Natural killer cell (primary cell): ENCODE results near the gene RDX. TPM values are rescaled to one million over a fixed set of nuclear protein-coding genes. Genes with fewer than 3 reads are reported as not detected.

ENCODE experiments used
- ATAC-seq, 3 donors: fragments of 150-1000 bp in 2 of 3; fragments of 200-7000 bp in 1 of 3; cut with Tn5 transposase; 1 replicate in 1 of 3; 2 replicates in 2 of 3; pipeline ENCODE4 v1.10.0; 2021; ENCODE audit warnings: mild to moderate bottlenecking in 2 of 3, moderate library complexity in 2 of 3
- DNase-seq, 2 donors: peaks; one replicate each; pipeline versions ENCODE4 v3.0.0 to v3.0.0-alpha.2; 2013 to 2021; ENCODE audit warnings: mixed read lengths in 1 of 2
- H3K27ac ChIP-seq: one replicate; pipeline ENCODE4 v1.5.1; 2013; ENCODE audit warnings: mild to moderate bottlenecking, low read length
- H3K27me3 ChIP-seq: one replicate; pipeline ENCODE4 v1.6.1; 2013; ENCODE audit warnings: low read length; ENCODE audit not compliant: control insufficient read depth, insufficient read depth
- H3K36me3 ChIP-seq: one replicate; pipeline ENCODE4 v1.6.1; 2013; ENCODE audit warnings: low read length; ENCODE audit not compliant: control insufficient read depth, insufficient read depth
- H3K4me1 ChIP-seq: one replicate; pipeline ENCODE4 v1.6.1; 2013; ENCODE audit warnings: low read length; ENCODE audit not compliant: control insufficient read depth, insufficient read depth
- H3K4me3 ChIP-seq: one replicate; pipeline ENCODE4 v1.5.1; 2013; ENCODE audit warnings: low read length
- H3K9me3 ChIP-seq: one replicate; pipeline ENCODE4 v1.6.1; 2013; ENCODE audit warnings: low read length; ENCODE audit not compliant: control insufficient read depth, insufficient read depth
- H3K27ac Mint-ChIP-seq, 2 donors: one replicate each; pipeline ENCODE4 v1.8.0; 2022; ENCODE audit warnings: mild to moderate bottlenecking in 2 of 2, mixed read lengths in 2 of 2, moderate library complexity in 1 of 2
- H3K27me3 Mint-ChIP-seq, 2 donors: one replicate each; pipeline ENCODE4 v1.8.0; 2022; ENCODE audit warnings: low read depth in 2 of 2, mixed read lengths in 2 of 2
- H3K36me3 Mint-ChIP-seq: one replicate; pipeline ENCODE4 v1.8.0; 2022; ENCODE audit warnings: mixed read lengths
- H3K4me1 Mint-ChIP-seq, 2 donors: one replicate each; pipeline ENCODE4 v1.8.0; 2022; ENCODE audit warnings: mixed read lengths in 2 of 2
- H3K4me3 Mint-ChIP-seq: one replicate; pipeline ENCODE4 v1.8.0; 2022; ENCODE audit warnings: mild to moderate bottlenecking, moderate library complexity, mixed read lengths
- H3K9me3 Mint-ChIP-seq, 2 donors: one replicate each; pipeline ENCODE4 v1.8.0; 2022; ENCODE audit warnings: mixed read lengths in 2 of 2
- WGBS: methylation state at CpG from one replicate; pipeline ENCODE4 v1.1.7; 2013; ENCODE audit warnings: missing lambda C conversion rate; ENCODE audit not compliant: insufficient coverage; 5-methylcytosine and 5-hydroxymethylcytosine counted together
- intact Hi-C: fragments of 100-400 bp; cut with micrococcal nuclease; formaldehyde crosslinking; loops from one replicate; pipeline ENCODE4 v1.14.2; 2022
- total RNA-seq, 4 donors: library from RNA; stranded (reverse); fragments of 120-200 nt in 1 of 4; gene quantifications; one replicate each; pipeline versions ENCODE4 v1.2.3 to v1.2.4, GENCODE V29; 2013 to 2022
- TF ChIP-seq, protein P1 (sequence below): fragments of 200-600 bp; IDR thresholded peaks from one replicate; pipeline ENCODE4 v1.8.0; 2022; ENCODE audit warnings: antibody characterized with exemption

The RDX gene
- total RNA-seq, 3 donors from 2014 or later (not counting 1 experiment from before 2014, with no cell fraction given): 22.6 to 31.1 (median 25.9) TPM

DNA sequence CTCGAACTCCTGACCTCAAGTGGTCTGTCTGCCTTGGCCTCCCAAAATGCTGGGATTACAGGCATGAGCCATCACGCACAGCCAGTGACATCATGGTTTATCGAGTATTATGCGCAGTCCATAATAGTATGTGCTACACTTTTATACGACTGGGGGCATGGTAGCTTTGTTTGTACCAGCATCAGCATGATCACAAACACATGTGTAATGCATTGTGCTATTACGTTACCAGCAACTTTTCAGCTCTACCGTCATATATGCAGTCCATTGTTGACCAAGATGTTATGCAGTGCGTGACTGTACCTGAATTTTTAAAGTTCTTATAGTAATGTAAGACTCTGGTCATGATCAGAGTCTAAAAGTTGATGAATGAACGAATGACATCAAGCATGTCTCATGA, 135.4 kb downstream of the RDX start:
- Mint-ChIP-seq H3K4me1 (no peaks in the 10 kb centered on the region), H3K36me3 (no peaks in the 10 kb centered on the region), H3K27ac (no peak overlapping the region), H3K27me3 (peaks cover 0 to 7% of the 10 kb centered on the region in 2 donors), H3K9me3 (no peaks in the 10 kb centered on the region), H3K4me3 (no peak overlapping the region)
- Histone ChIP-seq H3K27me3 (no peaks in the 10 kb centered on the region), H3K4me3 (no peak overlapping the region), H3K27ac (no peak overlapping the region), H3K9me3 (no peaks in the 10 kb centered on the region), H3K4me1 (no peaks in the 10 kb centered on the region), H3K36me3 (no peaks in the 10 kb centered on the region)
- no peak for DNase-seq
- intact Hi-C loops: no loop called here
- 94% methylated on average over 9 of the region's 9 CpGs for WGBS
- no peak for ATAC-seq
- TF ChIP-seq, protein P1, sequence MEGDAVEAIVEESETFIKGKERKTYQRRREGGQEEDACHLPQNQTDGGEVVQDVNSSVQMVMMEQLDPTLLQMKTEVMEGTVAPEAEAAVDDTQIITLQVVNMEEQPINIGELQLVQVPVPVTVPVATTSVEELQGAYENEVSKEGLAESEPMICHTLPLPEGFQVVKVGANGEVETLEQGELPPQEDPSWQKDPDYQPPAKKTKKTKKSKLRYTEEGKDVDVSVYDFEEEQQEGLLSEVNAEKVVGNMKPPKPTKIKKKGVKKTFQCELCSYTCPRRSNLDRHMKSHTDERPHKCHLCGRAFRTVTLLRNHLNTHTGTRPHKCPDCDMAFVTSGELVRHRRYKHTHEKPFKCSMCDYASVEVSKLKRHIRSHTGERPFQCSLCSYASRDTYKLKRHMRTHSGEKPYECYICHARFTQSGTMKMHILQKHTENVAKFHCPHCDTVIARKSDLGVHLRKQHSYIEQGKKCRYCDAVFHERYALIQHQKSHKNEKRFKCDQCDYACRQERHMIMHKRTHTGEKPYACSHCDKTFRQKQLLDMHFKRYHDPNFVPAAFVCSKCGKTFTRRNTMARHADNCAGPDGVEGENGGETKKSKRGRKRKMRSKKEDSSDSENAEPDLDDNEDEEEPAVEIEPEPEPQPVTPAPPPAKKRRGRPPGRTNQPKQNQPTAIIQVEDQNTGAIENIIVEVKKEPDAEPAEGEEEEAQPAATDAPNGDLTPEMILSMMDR: no peak

DNA sequence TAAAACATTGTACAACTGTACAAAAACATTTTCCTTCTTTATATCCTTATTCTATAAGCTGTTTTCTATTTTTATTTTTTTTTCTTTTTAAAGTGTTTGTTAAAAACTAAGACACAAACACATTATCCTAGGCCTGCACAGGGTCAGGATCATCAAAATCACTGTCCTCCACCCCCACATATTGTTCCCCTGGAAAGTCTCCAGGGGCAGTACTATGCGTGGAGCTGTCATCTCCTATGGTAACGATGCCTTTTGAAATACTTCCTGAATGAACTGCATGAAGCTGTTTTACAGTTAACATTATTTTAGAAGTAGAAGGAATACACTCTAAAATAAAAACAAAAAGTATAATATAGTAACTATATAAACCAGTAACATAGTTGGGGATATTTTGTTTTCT, 136.0 kb downstream of the RDX start:
- Histone ChIP-seq H3K27ac (no peak overlapping the region), H3K36me3 (no peaks in the 10 kb centered on the region), H3K9me3 (no peaks in the 10 kb centered on the region), H3K4me1 (no peaks in the 10 kb centered on the region), H3K4me3 (no peak overlapping the region), H3K27me3 (no peaks in the 10 kb centered on the region)
- Mint-ChIP-seq H3K4me1 (no peaks in the 10 kb centered on the region), H3K27ac (no peak overlapping the region), H3K9me3 (no peaks in the 10 kb centered on the region), H3K36me3 (no peaks in the 10 kb centered on the region), H3K27me3 (peaks cover 0 to 7% of the 10 kb centered on the region in 2 donors), H3K4me3 (no peak overlapping the region)
- no peak for ATAC-seq
- no peak for DNase-seq
- TF ChIP-seq, protein P1: no peak
- intact Hi-C loops: no loop called here
- 83% methylated on average over 1 of the region's 2 CpGs for WGBS

DNA sequence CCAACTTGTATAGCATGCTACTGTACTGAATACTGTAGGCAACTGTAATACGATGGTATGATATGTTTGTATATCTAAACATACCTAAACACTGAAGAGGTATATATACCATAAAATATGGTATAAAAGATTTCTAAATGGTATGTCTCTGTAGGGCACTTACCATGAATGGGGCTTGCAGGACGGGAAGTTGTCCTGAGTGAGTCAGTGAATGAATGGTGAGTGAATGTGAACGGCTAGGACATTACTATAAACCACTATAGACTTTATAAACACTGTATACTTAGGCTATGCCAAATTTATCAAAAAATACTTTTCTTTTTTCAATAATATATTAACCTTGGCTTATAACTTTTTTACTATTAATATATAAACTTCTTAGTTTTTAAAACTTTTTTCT, 136.4 kb downstream of the RDX start:
- peaks cover 0 to 7% of the 10 kb centered on the region in 2 donors for H3K27me3 Mint-ChIP-seq
- no peaks in the 10 kb centered on the region for H3K9me3 Mint-ChIP-seq
- DNase-seq (no peak), ATAC-seq (no peak)
- no CpG with 5 or more reads among the region's 3 CpGs for WGBS
- Histone ChIP-seq H3K36me3 (no peaks in the 10 kb centered on the region), H3K27ac (no peak overlapping the region), H3K27me3 (no peaks in the 10 kb centered on the region), H3K9me3 (no peaks in the 10 kb centered on the region), H3K4me1 (no peaks in the 10 kb centered on the region), H3K4me3 (no peak overlapping the region)
- TF ChIP-seq, protein P1: no peak
- no peak overlapping the region for H3K27ac Mint-ChIP-seq
- intact Hi-C loops: no loop called here
- H3K36me3 Mint-ChIP-seq: no peaks in the 10 kb centered on the region
- no peaks in the 10 kb centered on the region for H3K4me1 Mint-ChIP-seq
- H3K4me3 Mint-ChIP-seq: no peak overlapping the region

DNA sequence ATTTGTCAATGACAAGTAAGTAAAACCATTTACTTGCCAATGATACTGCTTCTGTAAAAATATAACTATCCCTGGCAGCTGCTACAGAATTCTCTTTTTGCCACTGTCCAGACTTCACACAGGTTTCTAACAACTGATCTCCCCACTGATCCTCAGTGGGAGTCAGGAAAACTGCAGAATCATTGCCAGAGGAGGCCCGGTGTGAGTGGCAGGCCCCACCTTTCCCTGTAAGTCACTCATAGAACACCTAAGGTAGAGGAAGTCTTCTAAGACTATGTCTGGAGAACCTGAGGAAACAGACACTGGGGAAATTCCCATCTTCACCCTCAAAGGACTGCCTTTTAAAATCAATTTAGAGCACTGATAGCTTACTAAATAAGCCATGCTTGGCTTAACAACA, 136.9 kb downstream of the RDX start:
- intact Hi-C loops: no loop called here
- DNase-seq (no peak), ATAC-seq (no peak)
- Histone ChIP-seq H3K27me3 (no peaks in the 10 kb centered on the region), H3K9me3 (no peaks in the 10 kb centered on the region), H3K36me3 (no peaks in the 10 kb centered on the region), H3K4me3 (no peak overlapping the region), H3K27ac (no peak overlapping the region), H3K4me1 (no peaks in the 10 kb centered on the region)
- Mint-ChIP-seq H3K4me3 (no peak overlapping the region), H3K36me3 (no peaks in the 10 kb centered on the region), H3K27ac (no peak overlapping the region), H3K27me3 (peaks cover 0 to 7% of the 10 kb centered on the region in 2 donors), H3K9me3 (no peaks in the 10 kb centered on the region), H3K4me1 (no peaks in the 10 kb centered on the region)
- TF ChIP-seq, protein P1: no peak
- no CpG with 5 or more reads among the region's 1 CpG for WGBS
